ENCODE results near the gene RCBTB1. TPM values are rescaled to one million over a fixed set of nuclear protein-coding genes. Genes with fewer than 3 reads are reported as not detected.
A peak's percentile ranks its signal among the peaks of the same experiment; 100 is the strongest.

Gene RCBTB1
- total RNA-seq, 1 experiment from 2014 or later: 26.1 TPM

DNA sequence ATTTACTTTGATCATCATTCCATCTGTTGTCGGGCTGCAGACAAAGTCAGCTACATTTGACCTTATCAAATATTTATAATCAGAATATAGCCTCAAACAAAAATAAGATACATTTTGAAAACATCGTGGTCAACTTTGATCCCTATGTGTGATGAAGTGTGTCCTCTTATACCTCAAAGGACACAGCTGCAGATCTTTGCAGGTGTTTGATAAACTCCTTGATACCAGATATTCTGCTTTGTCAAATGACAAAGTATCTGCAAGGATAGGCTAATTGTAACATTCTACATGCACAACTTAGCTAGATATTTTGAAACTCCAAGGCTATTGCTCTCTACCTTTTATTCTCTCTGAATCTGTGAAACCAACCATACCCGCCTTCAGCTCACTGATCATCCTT is 45.6 kb downstream of the RCBTB1 start:
- Histone ChIP-seq H3K27me3 (ENCODE audit: insufficient read depth, low read length) (no peaks in the 10 kb centered on the region), H4K20me1 (ENCODE audit: control insufficient read depth, insufficient read depth, insufficient read length) (no peaks in the 10 kb centered on the region), H3K4me2 (ENCODE audit: insufficient read depth, insufficient read length, low read length) (no peak overlapping the region), H3K56ac (ENCODE audit: insufficient read length, low read depth, low read length) (no peak overlapping the region), H3K27ac (ENCODE audit: insufficient read length, low read depth, low read length) (no peak overlapping the region), H3K4ac (ENCODE audit: low read depth, low read length) (no peak overlapping the region), H3K14ac (ENCODE audit: insufficient read depth, low read length) (no peak overlapping the region), H2BK120ac (ENCODE audit: low read depth, low read length, poor library complexity, severe bottlenecking) (no peak overlapping the region), H2BK15ac (ENCODE audit: low read depth, low read length) (no peak overlapping the region), H3T11ph (ENCODE audit: low read length) (no peak overlapping the region), H3K23me2 (ENCODE audit: insufficient read length, low read depth, low read length, poor library complexity, severe bottlenecking) (no peaks in the 10 kb centered on the region), H3K23ac (ENCODE audit: insufficient read length, low read depth, low read length) (no peak overlapping the region), H3K79me1 (ENCODE audit: insufficient read depth, low read depth, low read length, poor library complexity, severe bottlenecking) (no peaks in the 10 kb centered on the region), H2BK12ac (ENCODE audit: insufficient read length, low read depth, low read length) (no peak overlapping the region), H2AFZ (ENCODE audit: low read length) (no peak overlapping the region), H2AK5ac (ENCODE audit: insufficient read length, low read length) (no peak overlapping the region), H4K91ac (ENCODE audit: insufficient read length, low read depth, low read length) (no peak overlapping the region), H3K9me3 (ENCODE audit: control insufficient read depth, low read depth, low read length) (no peaks in the 10 kb centered on the region), H2BK20ac (ENCODE audit: low read depth, low read length, poor library complexity, severe bottlenecking) (no peak overlapping the region), H2BK5ac (ENCODE audit: insufficient read length, low read length) (no peak overlapping the region), H3K4me1 (ENCODE audit: insufficient read depth, low read length) (no peaks in the 10 kb centered on the region), H4K5ac (ENCODE audit: insufficient read length, low read depth, low read length) (no peak overlapping the region), H3K79me2 (ENCODE audit: insufficient read depth, low read length) (no peaks in the 10 kb centered on the region), H3K9ac (ENCODE audit: extremely low read depth, insufficient read length, low read length) (no peak overlapping the region), H3K18ac (ENCODE audit: insufficient read length, low read depth, low read length) (no peak overlapping the region), H4K8ac (replicated peaks; ENCODE audit: insufficient read length, low read depth, low read length) (no peak overlapping the region)
- peak overlapping the region in 2 of 3 experiments; percentile 77 to 78; a peak in 3 of 7 replicates for H3K27ac Mint-ChIP-seq
- DNase-seq: no peak
- H3K27me3 Mint-ChIP-seq (ENCODE audit: low read depth): no peaks in the 10 kb centered on the region
- WGBS (ENCODE audit: extremely low coverage, insufficient read length, low lambda C conversion rate): no CpG with 5 or more reads among the region's 3 CpGs
- H3K4me1 Mint-ChIP-seq: peaks cover 7 to 9% of the 10 kb centered on the region in 2 experiments; a peak in 1 of 4 replicates
- peaks cover 2 to 49% (median 32%) of the 10 kb centered on the region in 3 experiments; a peak in 6 of 7 replicates for H3K36me3 Mint-ChIP-seq (ENCODE audit: insufficient read depth in 1 of 3, low read depth in 3 of 3)
- H3K4me3 Mint-ChIP-seq: no peak overlapping the region
- TF ChIP-seq, protein P1, sequence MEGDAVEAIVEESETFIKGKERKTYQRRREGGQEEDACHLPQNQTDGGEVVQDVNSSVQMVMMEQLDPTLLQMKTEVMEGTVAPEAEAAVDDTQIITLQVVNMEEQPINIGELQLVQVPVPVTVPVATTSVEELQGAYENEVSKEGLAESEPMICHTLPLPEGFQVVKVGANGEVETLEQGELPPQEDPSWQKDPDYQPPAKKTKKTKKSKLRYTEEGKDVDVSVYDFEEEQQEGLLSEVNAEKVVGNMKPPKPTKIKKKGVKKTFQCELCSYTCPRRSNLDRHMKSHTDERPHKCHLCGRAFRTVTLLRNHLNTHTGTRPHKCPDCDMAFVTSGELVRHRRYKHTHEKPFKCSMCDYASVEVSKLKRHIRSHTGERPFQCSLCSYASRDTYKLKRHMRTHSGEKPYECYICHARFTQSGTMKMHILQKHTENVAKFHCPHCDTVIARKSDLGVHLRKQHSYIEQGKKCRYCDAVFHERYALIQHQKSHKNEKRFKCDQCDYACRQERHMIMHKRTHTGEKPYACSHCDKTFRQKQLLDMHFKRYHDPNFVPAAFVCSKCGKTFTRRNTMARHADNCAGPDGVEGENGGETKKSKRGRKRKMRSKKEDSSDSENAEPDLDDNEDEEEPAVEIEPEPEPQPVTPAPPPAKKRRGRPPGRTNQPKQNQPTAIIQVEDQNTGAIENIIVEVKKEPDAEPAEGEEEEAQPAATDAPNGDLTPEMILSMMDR (conservative IDR thresholded peaks at IDR 0.05): no peak
- H3K9me3 Mint-ChIP-seq: no peaks in the 10 kb centered on the region

Data from H9 (cell line).